ENCODE measurements around the gene ZNF892.

GRCh38 chr2:95166065-95166763, 41.1 kb upstream of the ZNF892 start:
- TF ChIP-seq RXRA (CRISPR knock-in tag; IDR thresholded peaks at IDR 0.05) (no peak), ZNF44 (CRISPR knock-in tag; IDR thresholded peaks at IDR 0.05) (no peak), FOXK1 (CRISPR knock-in tag; IDR thresholded peaks at IDR 0.05; ENCODE audit: borderline replicate concordance, low read depth) (no peak), ZNF414 (CRISPR knock-in tag; IDR thresholded peaks at IDR 0.05) (no peak), ELK4 (CRISPR knock-in tag; IDR thresholded peaks at IDR 0.05; ENCODE audit: borderline replicate concordance) (0 out of 2 replicates have a peak, but pooled peaks have one; percentile 8), ZNF609 (CRISPR knock-in tag; IDR thresholded peaks at IDR 0.05; ENCODE audit: borderline replicate concordance) (no peak), DRAP1 (CRISPR knock-in tag; IDR thresholded peaks at IDR 0.05) (no peak), ZSCAN29 (CRISPR knock-in tag; conservative IDR thresholded peaks at IDR 0.05) (no peak), CTCF (CRISPR knock-in tag; IDR thresholded peaks at IDR 0.05) (no peak; the same call in 1 of the 2 replicates)
